Measurements from ENCODE around the gene TWF2. TPM values are rescaled to one million over a fixed set of nuclear protein-coding genes. Genes with fewer than 3 reads are reported as not detected.

The TWF2 gene
- total and polyA plus RNA-seq, 9 of the 15 experiments (the other 6 are each of a cell fraction or from before 2014, with no cell fraction given), result 0.11 to 61.9 (median 29.7) TPM

DNA sequence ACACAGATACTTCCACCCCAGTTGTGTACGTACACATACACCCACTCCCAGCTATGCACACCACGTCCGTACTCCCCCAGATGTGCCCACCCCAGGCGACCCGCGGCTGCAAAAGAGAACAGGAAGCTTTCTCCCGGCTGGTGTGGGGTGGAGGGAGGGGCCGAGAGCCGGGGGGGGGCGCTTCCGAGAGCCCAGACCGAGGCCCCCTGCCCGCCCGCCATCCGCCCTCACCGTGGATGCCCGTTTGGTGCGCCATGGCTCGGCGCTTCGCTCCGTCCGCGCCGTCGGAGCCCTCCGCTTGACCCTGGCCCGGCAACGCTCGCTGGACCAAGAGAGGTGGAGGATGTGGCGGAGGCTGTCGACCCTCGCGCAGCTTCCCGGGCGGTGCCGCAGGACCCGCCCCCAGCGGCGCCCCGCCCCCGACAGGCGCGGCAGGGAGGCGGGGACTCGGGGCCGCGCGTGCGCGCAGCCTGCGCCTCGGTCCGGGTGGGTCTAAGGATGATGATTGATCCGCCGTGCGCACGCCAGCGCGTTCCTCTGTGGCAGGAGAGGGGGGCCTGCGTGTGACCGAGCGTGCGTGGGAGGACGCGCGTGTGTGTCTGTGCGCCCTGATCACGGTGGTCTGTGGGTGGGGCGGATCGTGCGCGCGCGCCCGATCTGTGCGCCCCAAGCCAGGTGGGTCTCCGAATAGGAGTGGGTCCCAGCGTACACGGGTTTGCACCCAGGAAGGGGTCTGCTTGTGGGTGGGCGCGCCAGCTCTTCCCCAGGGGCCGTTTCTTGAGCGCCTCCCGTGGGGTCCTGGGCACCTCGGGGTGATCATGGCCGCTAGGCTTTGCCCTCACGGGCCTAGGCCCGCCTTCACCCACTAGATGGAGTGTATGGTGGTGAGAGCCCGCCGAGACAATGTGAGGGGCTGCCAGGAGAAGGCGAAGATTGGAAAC lies at the start of gene TWF2 (continued):
- TF ChIP-seq REST (IDR thresholded peaks at IDR 0.05; ENCODE audit: borderline replicate concordance), result no peak
- TF ChIP-seq REST (CRISPR knock-in tag; IDR thresholded peaks at IDR 0.05; ENCODE audit: low read depth), result peak; percentile 57; the same call in 1 of the 2 replicates
- TF ChIP-seq POLR2A (conservative IDR thresholded peaks at IDR 0.05), result peak; percentile 73
- no peak; the same call in 1 of the 2 replicates for TF ChIP-seq MGA (IDR thresholded peaks at IDR 0.05)
- peak; percentile 94 for TF ChIP-seq RBFOX2 (IDR thresholded peaks at IDR 0.05; ENCODE audit: low read depth, low read length)
- TF ChIP-seq SIN3A (IDR thresholded peaks at IDR 0.05; ENCODE audit: borderline replicate concordance in 2 of 2, control insufficient read depth in 1 of 2, low read depth in 2 of 2, low read length in 2 of 2), result peak in 1 of 2 experiments; percentile 13; a peak in 2 of 4 replicates

All from K562 (cell line).